Measurements from ENCODE around the gene IGSF8.
"Not testable (repeated sequence)": the region's sequence is repeated elsewhere in the genome, so short reads cannot be mapped to it uniquely, and the experiment has no call there.

The IGSF8 gene

DNA sequence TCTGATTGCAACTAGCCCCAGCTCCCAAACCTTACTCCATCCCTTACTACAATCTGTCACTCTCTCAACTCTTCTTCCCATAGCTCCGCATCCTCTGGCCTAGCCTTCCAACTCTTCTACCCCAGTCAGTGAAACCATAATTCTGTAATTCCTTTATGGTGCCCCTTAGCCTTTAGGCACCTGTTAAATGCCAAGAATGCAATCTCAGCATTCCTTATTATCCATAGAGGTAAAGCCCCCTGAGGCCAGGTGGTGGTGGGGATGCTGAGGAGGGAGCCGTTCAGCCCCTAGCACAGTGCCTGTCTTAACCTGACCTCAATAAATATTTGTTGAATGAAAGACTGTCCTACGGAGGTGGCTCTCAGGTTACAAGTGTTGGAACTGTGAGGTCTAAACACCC lies 31.1 kb upstream of the IGSF8 start:
- H3K36me3 ChIP-seq (ENCODE audit: insufficient read depth, low read length), result no peaks in the 10 kb centered on the region
- no peak for DNase-seq (ENCODE audit: low read depth, low spot score)
- no peak for TF ChIP-seq FOXP2 (optimal IDR thresholded peaks at IDR 0.05; ENCODE audit: control extremely low read depth, extremely low read length, insufficient read depth)
- TF ChIP-seq EZH2 (IDR thresholded peaks at IDR 0.05), result no peak
- no peak for TF ChIP-seq POLR2AphosphoS5 (IDR thresholded peaks at IDR 0.05; ENCODE audit: borderline replicate concordance, low read depth, low read length)
- H3K4me3 ChIP-seq, result no peak overlapping the region
- H3K9me3 ChIP-seq (ENCODE audit: low read depth, low read length), result no peaks in the 10 kb centered on the region
- H3K27ac ChIP-seq, result no peak overlapping the region
- H3K9ac ChIP-seq (ENCODE audit: insufficient read length), result no peak overlapping the region

- TF ChIP-seq POLR2AphosphoS5 (IDR thresholded peaks at IDR 0.05; ENCODE audit: borderline replicate concordance, low read depth, low read length) (no peak), FOXP2 (optimal IDR thresholded peaks at IDR 0.05; ENCODE audit: control extremely low read depth, extremely low read length, insufficient read depth) (no peak), EZH2 (IDR thresholded peaks at IDR 0.05) (no peak)
- no peaks in the 10 kb centered on the region for H3K36me3 ChIP-seq (ENCODE audit: insufficient read depth, low read length)
- H3K9ac ChIP-seq (ENCODE audit: insufficient read length), result no peak overlapping the region
- no peak for DNase-seq (ENCODE audit: low read depth, low spot score)
- H3K4me3 ChIP-seq, result no peak overlapping the region
- no peak overlapping the region for H3K27ac ChIP-seq
- H3K9me3 ChIP-seq (ENCODE audit: low read depth, low read length), result no peaks in the 10 kb centered on the region
Observed at GRCh38 chr1:160129046-160129445, 30.6 kb upstream of the IGSF8 start.

DNA sequence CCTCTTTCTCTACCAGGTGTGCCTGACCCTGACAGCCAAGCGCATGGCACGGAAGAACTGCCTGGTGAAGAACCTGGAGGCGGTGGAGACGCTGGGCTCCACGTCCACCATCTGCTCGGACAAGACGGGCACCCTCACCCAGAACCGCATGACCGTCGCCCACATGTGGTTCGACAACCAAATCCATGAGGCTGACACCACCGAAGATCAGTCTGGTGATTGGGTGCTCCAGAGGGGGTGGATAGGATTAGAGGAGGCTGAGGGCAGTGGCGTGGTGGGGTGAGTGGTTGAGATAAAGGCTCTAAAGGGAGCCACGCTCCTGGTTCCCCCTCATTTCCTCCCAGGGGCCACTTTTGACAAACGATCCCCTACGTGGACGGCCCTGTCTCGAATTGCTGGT lies 30.2 kb upstream of the IGSF8 start:
- no peak for DNase-seq (ENCODE audit: low read depth, low spot score)
- TF ChIP-seq FOXP2 (optimal IDR thresholded peaks at IDR 0.05; ENCODE audit: control extremely low read depth, extremely low read length, insufficient read depth), result no peak
- TF ChIP-seq EZH2 (IDR thresholded peaks at IDR 0.05), result no peak
- no peak for TF ChIP-seq POLR2AphosphoS5 (IDR thresholded peaks at IDR 0.05; ENCODE audit: borderline replicate concordance, low read depth, low read length)
- H3K36me3 ChIP-seq (ENCODE audit: insufficient read depth, low read length), result no peaks in the 10 kb centered on the region
- no peak overlapping the region for H3K4me3 ChIP-seq
- H3K27ac ChIP-seq, result no peak overlapping the region
- H3K9ac ChIP-seq (ENCODE audit: insufficient read length), result no peak overlapping the region
- no peaks in the 10 kb centered on the region for H3K9me3 ChIP-seq (ENCODE audit: low read depth, low read length)

DNA sequence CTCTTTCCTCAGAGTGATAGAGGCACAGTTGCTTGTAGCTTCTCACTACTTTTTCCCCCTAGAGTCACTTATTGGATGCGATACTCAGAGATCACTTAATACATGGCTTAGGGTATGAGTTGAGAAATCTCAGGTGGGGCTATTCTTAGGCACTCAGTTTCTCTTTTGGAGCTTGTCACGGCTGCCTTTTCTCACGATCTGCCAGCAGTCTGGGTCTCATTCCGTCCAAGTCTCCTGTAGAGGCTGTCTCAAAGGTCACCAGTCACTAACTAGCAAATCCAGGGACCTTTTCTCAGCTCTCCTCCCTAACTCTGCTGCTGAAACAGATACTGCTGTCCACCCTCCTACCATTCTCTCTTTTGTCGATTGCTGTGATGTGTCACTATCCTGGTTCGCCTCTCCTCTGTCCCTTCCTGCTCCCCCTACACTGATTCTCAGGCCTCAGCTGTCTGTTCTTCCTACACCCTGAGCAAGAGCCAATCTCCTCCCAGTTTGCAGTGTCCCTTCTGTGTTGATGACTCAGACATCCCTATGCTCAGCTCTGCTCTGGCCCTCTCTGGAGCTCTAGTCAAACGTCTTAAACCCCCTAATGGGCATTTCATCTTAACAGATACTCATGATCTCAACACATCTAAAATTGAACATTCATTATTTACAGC lies 29.6 kb upstream of the IGSF8 start:
- Histone ChIP-seq H3K4me3 (no peak overlapping the region), H3K9ac (ENCODE audit: insufficient read length) (no peak overlapping the region), H3K9me3 (ENCODE audit: low read depth, low read length) (no peaks in the 10 kb centered on the region), H3K27ac (no peak overlapping the region), H3K36me3 (ENCODE audit: insufficient read depth, low read length) (no peaks in the 10 kb centered on the region)
- no peak for DNase-seq (ENCODE audit: low read depth, low spot score)
- no peak for TF ChIP-seq EZH2 (IDR thresholded peaks at IDR 0.05)
- TF ChIP-seq FOXP2 (optimal IDR thresholded peaks at IDR 0.05; ENCODE audit: control extremely low read depth, extremely low read length, insufficient read depth), result no peak
- no peak for TF ChIP-seq POLR2AphosphoS5 (IDR thresholded peaks at IDR 0.05; ENCODE audit: borderline replicate concordance, low read depth, low read length)

DNA sequence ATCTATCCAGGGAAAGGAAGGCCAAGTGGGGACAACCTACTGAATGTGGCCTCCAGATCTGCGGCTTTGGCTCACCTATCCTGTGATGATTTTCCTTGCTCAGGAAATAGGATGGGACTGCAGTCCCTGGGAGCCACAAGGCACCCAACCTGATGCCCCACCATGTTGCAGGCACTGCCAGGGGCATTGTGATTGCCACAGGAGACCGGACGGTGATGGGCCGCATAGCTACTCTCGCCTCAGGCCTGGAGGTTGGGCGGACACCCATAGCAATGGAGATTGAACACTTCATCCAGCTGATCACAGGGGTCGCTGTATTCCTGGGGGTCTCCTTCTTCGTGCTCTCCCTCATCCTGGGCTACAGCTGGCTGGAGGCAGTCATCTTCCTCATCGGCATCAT lies 29.0 kb upstream of the IGSF8 start:
- Histone ChIP-seq H3K9ac (ENCODE audit: insufficient read length) (no peak overlapping the region), H3K27ac (no peak overlapping the region), H3K9me3 (ENCODE audit: low read depth, low read length) (no peaks in the 10 kb centered on the region), H3K36me3 (ENCODE audit: insufficient read depth, low read length) (no peaks in the 10 kb centered on the region), H3K4me3 (no peak overlapping the region)
- DNase-seq (ENCODE audit: low read depth, low spot score), result no peak
- no peak for TF ChIP-seq FOXP2 (optimal IDR thresholded peaks at IDR 0.05; ENCODE audit: control extremely low read depth, extremely low read length, insufficient read depth)
- no peak for TF ChIP-seq EZH2 (IDR thresholded peaks at IDR 0.05)

- H3K4me3 ChIP-seq; H3K9me3 ChIP-seq (ENCODE audit: low read depth, low read length); H3K9ac ChIP-seq (ENCODE audit: insufficient read length); DNase-seq (ENCODE audit: low read depth, low spot score); H3K27ac ChIP-seq; H3K36me3 ChIP-seq (ENCODE audit: insufficient read depth, low read length): not testable (repeated sequence)
Observed at GRCh38 chr1:160126342-160126741, 27.9 kb upstream of the IGSF8 start.

GRCh38 chr1:160125746-160126145 lies 27.3 kb upstream of the IGSF8 start:
- no peak overlapping the region for H3K9ac ChIP-seq (ENCODE audit: insufficient read length)
- DNase-seq (ENCODE audit: low read depth, low spot score), result no peak
- H3K4me3 ChIP-seq, result no peak overlapping the region
- no peak for TF ChIP-seq POLR2AphosphoS5 (IDR thresholded peaks at IDR 0.05; ENCODE audit: borderline replicate concordance, low read depth, low read length)
- TF ChIP-seq FOXP2 (optimal IDR thresholded peaks at IDR 0.05; ENCODE audit: control extremely low read depth, extremely low read length, insufficient read depth), result no peak
- no peak for TF ChIP-seq EZH2 (IDR thresholded peaks at IDR 0.05)
- H3K9me3 ChIP-seq (ENCODE audit: low read depth, low read length), result no peaks in the 10 kb centered on the region
- no peaks in the 10 kb centered on the region for H3K36me3 ChIP-seq (ENCODE audit: insufficient read depth, low read length)
- no peak overlapping the region for H3K27ac ChIP-seq

DNA sequence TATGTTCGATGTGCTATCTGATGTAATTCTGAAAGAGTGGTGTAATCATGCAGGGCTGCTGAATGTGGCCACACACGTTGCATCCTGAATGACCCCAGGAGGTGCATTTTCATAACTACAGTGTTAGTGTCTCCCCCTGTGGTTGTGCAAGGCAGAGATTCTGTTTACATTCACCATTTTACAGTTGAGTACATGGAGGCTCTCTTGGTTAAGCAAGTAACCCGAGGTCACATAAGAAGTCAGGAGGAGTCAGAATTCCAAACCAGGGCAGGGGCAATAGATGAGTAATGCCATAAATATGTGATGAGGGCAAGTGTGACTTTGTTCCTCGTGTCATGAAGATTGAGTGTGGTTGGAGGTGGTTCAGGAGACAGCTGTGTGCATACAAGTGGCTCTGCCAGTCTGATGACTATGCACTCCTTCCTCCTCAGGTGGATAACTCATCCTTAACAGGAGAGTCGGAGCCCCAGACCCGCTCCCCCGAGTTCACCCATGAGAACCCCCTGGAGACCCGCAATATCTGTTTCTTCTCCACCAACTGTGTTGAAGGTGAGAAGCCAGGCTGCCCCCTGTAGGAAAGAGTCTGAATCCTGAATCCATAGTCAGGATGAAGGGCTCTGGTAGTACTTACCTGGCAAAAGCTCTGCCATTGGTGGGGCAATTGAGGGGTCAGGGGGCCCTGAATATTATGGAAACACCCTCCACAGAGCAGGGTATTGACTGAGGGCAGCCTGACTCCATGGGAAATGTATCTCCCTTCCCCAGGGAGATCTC lies 26.5 kb upstream of the IGSF8 start:
- Histone ChIP-seq H3K9ac (ENCODE audit: insufficient read length) (no peak overlapping the region), H3K27ac (no peak overlapping the region), H3K4me3 (no peak overlapping the region), H3K36me3 (ENCODE audit: insufficient read depth, low read length) (no peaks in the 10 kb centered on the region), H3K9me3 (ENCODE audit: low read depth, low read length) (no peaks in the 10 kb centered on the region)
- DNase-seq (ENCODE audit: low read depth, low spot score), result no peak
- TF ChIP-seq POLR2AphosphoS5 (IDR thresholded peaks at IDR 0.05; ENCODE audit: borderline replicate concordance, low read depth, low read length) (no peak), FOXP2 (optimal IDR thresholded peaks at IDR 0.05; ENCODE audit: control extremely low read depth, extremely low read length, insufficient read depth) (no peak), EZH2 (IDR thresholded peaks at IDR 0.05) (no peak)

- Histone ChIP-seq H3K36me3 (ENCODE audit: insufficient read depth, low read length) (no peaks in the 10 kb centered on the region), H3K4me3 (no peak overlapping the region), H3K9me3 (ENCODE audit: low read depth, low read length) (no peaks in the 10 kb centered on the region), H3K27ac (no peak overlapping the region), H3K9ac (ENCODE audit: insufficient read length) (no peak overlapping the region)
- TF ChIP-seq EZH2 (IDR thresholded peaks at IDR 0.05) (no peak), FOXP2 (optimal IDR thresholded peaks at IDR 0.05; ENCODE audit: control extremely low read depth, extremely low read length, insufficient read depth) (no peak), POLR2AphosphoS5 (IDR thresholded peaks at IDR 0.05; ENCODE audit: borderline replicate concordance, low read depth, low read length) (no peak)
- DNase-seq (ENCODE audit: low read depth, low spot score), result no peak
Observed at GRCh38 chr1:160123726-160124125, 25.3 kb upstream of the IGSF8 start.

Data from SK-N-MC (cell line).